Gastroesophageal sphincter (tissue), 4 donors: ENCODE data around the gene SHLD1. TPM values are rescaled to one million over a fixed set of nuclear protein-coding genes. Genes with fewer than 3 reads are reported as not detected.

Experiments used
- ATAC-seq: fragments of 150-250 bp; one replicate; pipeline ENCODE4 v1.9.1; 2016; ENCODE audit warnings: mild to moderate bottlenecking, moderate library complexity
- H3K27ac ChIP-seq, 4 donors: fragments of 200-600 bp; sonication (generic) in 3 of 4; 1 replicate in 3 of 4; 2 replicates in 1 of 4; pipeline ENCODE4 v1.5.1; 2016 to 2019
- H3K27me3 ChIP-seq: fragments of 200-600 bp; sonication (generic); one replicate; pipeline ENCODE4 v1.5.1; 2019
- H3K36me3 ChIP-seq, 2 donors: fragments of 200-600 bp; sonication (generic); one replicate each; pipeline ENCODE4 v1.5.1; 2019; ENCODE audit warnings: control low read depth in 1 of 2
- H3K4me1 ChIP-seq, 3 donors: fragments of 200-600 bp; sonication (generic); 1 replicate in 2 of 3; 2 replicates in 1 of 3; pipeline ENCODE4 v1.5.1; 2016 to 2019; ENCODE audit warnings: control low read depth in 2 of 3
- H3K4me3 ChIP-seq, 2 donors: fragments of 200-600 bp; sonication (generic); one replicate each; pipeline ENCODE4 v1.5.1; 2019; ENCODE audit warnings: mild to moderate bottlenecking in 1 of 2, moderate library complexity in 1 of 2
- H3K9me3 ChIP-seq, 3 donors: fragments of 200-600 bp; sonication (generic); one replicate each; pipeline ENCODE4 v1.5.1; 2017 to 2019; ENCODE audit warnings: control low read depth in 2 of 3
- CTCF ChIP-seq, 4 experiments: fragments of 200-600 bp in 2 of 4; fragments of 450-650 bp in 2 of 4; sonication (generic) in 1 of 4; IDR thresholded peaks; one replicate each; pipeline ENCODE4 v1.5.1; 2017 to 2019; ENCODE audit warnings: antibody characterized with exemption in 4 of 4, mild to moderate bottlenecking in 2 of 4, moderate library complexity in 2 of 4
- EP300 ChIP-seq: sonication (generic); formaldehyde crosslinking; IDR thresholded peaks from one replicate; pipeline ENCODE4 v1.6.1; 2017; ENCODE audit warnings: antibody characterized with exemption, mild to moderate bottlenecking
- POLR2A ChIP-seq, 2 donors: fragments of 450-650 bp; IDR thresholded peaks; one replicate each; pipeline ENCODE4 v1.6.1; 2017; ENCODE audit warnings: antibody characterized with exemption in 2 of 2, mild to moderate bottlenecking in 2 of 2, moderate library complexity in 1 of 2
- POLR2AphosphoS5 ChIP-seq: sonication (generic); formaldehyde crosslinking; IDR thresholded peaks from one replicate; pipeline ENCODE4 v1.6.1; 2017; ENCODE audit warnings: antibody characterized with exemption
- WGBS, 2 donors: methylation state at CpG; one replicate each; pipeline ENCODE4 v1.1.5; 2018; ENCODE audit warnings: low coverage in 1 of 2; 5-methylcytosine and 5-hydroxymethylcytosine counted together
- total RNA-seq, 4 donors: library from RNA; depleted of rRNA; stranded (reverse); fragments of >200 nt; gene quantifications; one replicate each; pipeline ENCODE4 v1.1.0, GENCODE V29; 2016

The SHLD1 gene
- total RNA-seq, 4 donors from 2014 or later, result 0.93 to 3.3 (median 2.1) TPM

DNA sequence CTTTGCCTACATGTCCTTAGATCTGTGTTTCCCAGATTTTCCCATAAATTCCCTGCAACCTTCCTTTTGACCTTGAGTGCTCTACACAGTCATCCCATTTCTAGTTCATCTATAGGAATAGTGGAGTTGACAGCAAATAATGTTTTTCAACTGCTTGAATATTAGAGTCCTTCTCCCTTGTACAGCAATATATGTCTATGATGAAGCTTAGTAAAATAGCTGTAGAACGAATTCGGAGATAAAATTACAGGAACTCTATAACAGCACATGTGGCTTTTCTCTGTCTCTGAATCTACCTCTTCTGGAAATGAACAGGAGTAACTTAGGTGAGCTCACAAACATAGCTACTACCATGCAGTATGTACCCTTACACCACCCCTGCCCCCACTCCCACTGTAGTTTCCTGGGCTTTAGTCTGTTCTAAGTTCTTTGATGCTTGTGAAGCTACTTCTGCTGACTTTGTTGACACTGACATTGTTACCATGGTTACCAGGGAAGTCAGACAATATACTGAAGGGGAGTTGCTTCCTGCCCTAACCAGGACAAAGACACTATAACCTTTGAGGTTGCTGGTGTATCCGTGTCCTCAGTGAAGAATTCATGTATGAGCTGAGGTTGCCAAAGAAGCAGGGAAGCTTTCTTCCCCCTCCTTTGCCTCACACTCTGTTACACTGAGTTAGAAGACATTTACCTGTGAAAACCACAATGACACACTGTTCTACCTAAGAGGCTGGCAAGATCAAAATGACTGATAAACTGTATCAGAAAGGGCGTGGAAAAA is 35.8 kb upstream of the SHLD1 start:
- TF ChIP-seq POLR2AphosphoS5 (no peak), EP300 (no peak), POLR2A (IDR thresholded peaks at IDR 0.05) (no peak), CTCF (IDR thresholded peaks at IDR 0.05) (no peak)
- no peaks in the 10 kb centered on the region for H3K27me3 ChIP-seq
- ATAC-seq, result peak; percentile 65
- H3K9me3 ChIP-seq, result peaks cover 0 to 7% (median 0%) of the 10 kb centered on the region in 3 donors
- H3K4me3 ChIP-seq, result no peak overlapping the region
- H3K36me3 ChIP-seq, result no peaks in the 10 kb centered on the region
- WGBS, 2 donors, result 53 to 75% methylated on average over 3 of the region's 4 CpGs
- no peak overlapping the region for H3K27ac ChIP-seq
- H3K4me1 ChIP-seq, result peaks cover 0 to 28% (median 0%) of the 10 kb centered on the region in 3 donors

DNA sequence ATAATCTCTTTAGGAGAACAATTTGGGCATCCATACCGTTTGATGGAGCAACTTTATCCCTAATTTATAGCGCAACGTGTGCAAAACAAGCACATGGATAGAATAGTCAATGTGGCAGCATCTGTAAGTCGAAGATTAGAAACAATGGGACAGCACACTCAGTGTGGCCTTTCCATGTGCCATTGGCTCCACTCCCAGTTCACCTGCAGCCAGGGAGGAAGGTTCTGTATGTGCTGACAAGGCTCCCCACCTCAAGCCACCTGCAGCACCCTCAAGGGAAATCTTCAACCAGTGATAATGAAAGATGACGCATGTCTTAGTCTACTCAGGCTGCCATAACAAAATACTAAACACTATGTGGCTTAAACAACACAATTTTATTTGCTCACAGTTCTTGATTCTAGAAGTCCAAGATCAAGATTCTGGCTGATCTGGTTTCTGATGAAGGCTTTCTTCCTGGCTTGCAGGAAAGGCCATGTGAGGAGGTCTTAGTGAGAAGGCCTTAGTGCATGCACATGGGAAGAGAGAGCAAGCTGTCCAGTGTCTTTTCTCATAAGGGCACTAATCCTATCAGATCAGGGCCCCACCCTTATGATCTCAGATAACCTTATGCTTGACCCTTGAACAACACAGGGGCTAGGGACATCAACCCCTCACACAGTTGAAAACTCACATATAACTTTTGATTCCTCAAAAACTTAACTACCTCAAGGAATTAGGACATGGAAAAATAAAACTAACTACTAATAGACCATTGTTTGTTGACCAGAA is 34.9 kb upstream of the SHLD1 start:
- Histone ChIP-seq H3K9me3 (peaks cover 0 to 7% (median 0%) of the 10 kb centered on the region in 3 donors), H3K27me3 (no peaks in the 10 kb centered on the region), H3K4me1 (peaks cover 0 to 29% (median 0%) of the 10 kb centered on the region in 3 donors), H3K27ac (no peak overlapping the region), H3K4me3 (no peak overlapping the region), H3K36me3 (no peaks in the 10 kb centered on the region)
- ATAC-seq, result no peak
- no peak for TF ChIP-seq POLR2AphosphoS5
- no peak for TF ChIP-seq POLR2A (IDR thresholded peaks at IDR 0.05)
- no peak for TF ChIP-seq EP300
- TF ChIP-seq CTCF (IDR thresholded peaks at IDR 0.05), result no peak
- WGBS, 2 donors, result 93 to 94% methylated on average over 4 to 5 of the region's 5 CpGs

GRCh38 chr20:5716953-5717352 is 33.2 kb upstream of the SHLD1 start:
- no peak overlapping the region for H3K27ac ChIP-seq
- WGBS, 2 donors, result 100% methylated on average over 1 to 3 of the region's 4 CpGs
- no peak overlapping the region for H3K4me3 ChIP-seq
- H3K27me3 ChIP-seq, result no peaks in the 10 kb centered on the region
- peaks cover 0 to 7% (median 0%) of the 10 kb centered on the region in 3 donors for H3K9me3 ChIP-seq
- no peaks in the 10 kb centered on the region for H3K36me3 ChIP-seq
- peaks cover 0 to 20% (median 0%) of the 10 kb centered on the region in 3 donors for H3K4me1 ChIP-seq
- ATAC-seq, result no peak
- TF ChIP-seq POLR2AphosphoS5 (no peak), POLR2A (IDR thresholded peaks at IDR 0.05) (no peak), CTCF (IDR thresholded peaks at IDR 0.05) (no peak), EP300 (no peak)

GRCh38 chr20:5718896-5719595 is 31.2 kb upstream of the SHLD1 start:
- Histone ChIP-seq H3K9me3 (peaks cover 0 to 7% (median 0%) of the 10 kb centered on the region in 3 donors), H3K36me3 (no peaks in the 10 kb centered on the region), H3K4me3 (no peak overlapping the region), H3K27ac (peak overlapping the region in 1 of 4 donors; percentile 38), H3K4me1 (peaks cover 0 to 20% (median 0%) of the 10 kb centered on the region in 3 donors), H3K27me3 (no peaks in the 10 kb centered on the region)
- WGBS, 2 donors, result 57% methylated on average over 1 of the region's 1 CpG; no CpG with 5 or more reads in 1 of the 2 donors
- peak; percentile 30 for TF ChIP-seq POLR2AphosphoS5
- no peak for TF ChIP-seq EP300
- TF ChIP-seq POLR2A (IDR thresholded peaks at IDR 0.05), result no peak
- no peak for TF ChIP-seq CTCF (IDR thresholded peaks at IDR 0.05)
- no peak for ATAC-seq
